PFSK-1 (cell line): ENCODE results near the gene TEAD4.

Source experiments
- POLR2AphosphoS5 ChIP-seq: IDR thresholded peaks from 2 replicates; pipeline ENCODE4 v1.6.1; 2012; ENCODE audit warnings: low read depth, mild to moderate bottlenecking, control low read depth, low read length, moderate library complexity
- REST ChIP-seq, 2 experiments: IDR thresholded peaks; 2 replicates each; pipeline versions ENCODE4 v1.6.1 to v1.8.0; 2011 to 2012; ENCODE audit warnings: low read depth in 2 of 2, low read length in 2 of 2, control low read depth in 1 of 2, inconsistent platforms in 1 of 2, mild to moderate bottlenecking in 1 of 2, moderate library complexity in 1 of 2; ENCODE audit not compliant: insufficient read depth in 1 of 2
- SIN3A ChIP-seq: IDR thresholded peaks from 2 replicates; pipeline ENCODE4 v1.6.1; 2012; ENCODE audit warnings: mild to moderate bottlenecking, low read length, moderate library complexity, borderline replicate concordance; ENCODE audit not compliant: insufficient read depth
- TAF1 ChIP-seq: IDR thresholded peaks from 2 replicates; pipeline ENCODE4 v1.6.1; 2012; ENCODE audit warnings: low read length, control low read depth, borderline replicate concordance; ENCODE audit not compliant: insufficient read depth

- TF ChIP-seq POLR2AphosphoS5 (no peak), TAF1 (no peak), SIN3A (no peak), REST (IDR thresholded peaks at IDR 0.05; ENCODE audit: insufficient read depth in 1 of 2, low read depth in 2 of 2, low read length in 2 of 2) (no peak)
These were observed 77.9 kb downstream of the TEAD4 start for GRCh38 chr12:3036901-3037600.
